ENCODE data around the gene PGBD1.

Gene PGBD1

DNA sequence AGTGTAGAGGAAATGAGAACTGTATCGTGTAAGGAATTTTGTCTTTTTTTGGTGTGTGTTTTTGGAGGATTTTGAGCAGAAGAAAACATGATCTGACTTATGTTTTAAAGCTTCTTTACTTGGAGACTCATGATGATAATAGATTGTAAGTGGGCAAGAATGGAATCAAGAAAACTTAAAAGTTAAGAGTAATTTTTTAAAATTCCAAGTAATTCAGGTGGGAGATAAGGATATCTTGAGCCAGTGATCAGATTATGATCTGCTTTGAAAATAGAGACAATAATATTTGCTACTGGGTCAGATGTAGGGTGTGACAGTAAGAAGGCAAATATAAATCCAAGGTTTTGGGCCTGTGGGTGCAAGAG, 13.7 kb upstream of the PGBD1 start:
- in situ Hi-C loops (cut with MboI; ENCODE audit: low pct_unique_long_range_greater_than_20kb, low sequenced_read_pairs, unreplicated experiment): no loop called here
- DNase-seq (ENCODE audit: low spot score): no peak
- TF ChIP-seq, protein P1, sequence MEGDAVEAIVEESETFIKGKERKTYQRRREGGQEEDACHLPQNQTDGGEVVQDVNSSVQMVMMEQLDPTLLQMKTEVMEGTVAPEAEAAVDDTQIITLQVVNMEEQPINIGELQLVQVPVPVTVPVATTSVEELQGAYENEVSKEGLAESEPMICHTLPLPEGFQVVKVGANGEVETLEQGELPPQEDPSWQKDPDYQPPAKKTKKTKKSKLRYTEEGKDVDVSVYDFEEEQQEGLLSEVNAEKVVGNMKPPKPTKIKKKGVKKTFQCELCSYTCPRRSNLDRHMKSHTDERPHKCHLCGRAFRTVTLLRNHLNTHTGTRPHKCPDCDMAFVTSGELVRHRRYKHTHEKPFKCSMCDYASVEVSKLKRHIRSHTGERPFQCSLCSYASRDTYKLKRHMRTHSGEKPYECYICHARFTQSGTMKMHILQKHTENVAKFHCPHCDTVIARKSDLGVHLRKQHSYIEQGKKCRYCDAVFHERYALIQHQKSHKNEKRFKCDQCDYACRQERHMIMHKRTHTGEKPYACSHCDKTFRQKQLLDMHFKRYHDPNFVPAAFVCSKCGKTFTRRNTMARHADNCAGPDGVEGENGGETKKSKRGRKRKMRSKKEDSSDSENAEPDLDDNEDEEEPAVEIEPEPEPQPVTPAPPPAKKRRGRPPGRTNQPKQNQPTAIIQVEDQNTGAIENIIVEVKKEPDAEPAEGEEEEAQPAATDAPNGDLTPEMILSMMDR (IDR thresholded peaks at IDR 0.05; ENCODE audit: extremely low read depth, insufficient read depth, missing control alignments): no peak

DNA sequence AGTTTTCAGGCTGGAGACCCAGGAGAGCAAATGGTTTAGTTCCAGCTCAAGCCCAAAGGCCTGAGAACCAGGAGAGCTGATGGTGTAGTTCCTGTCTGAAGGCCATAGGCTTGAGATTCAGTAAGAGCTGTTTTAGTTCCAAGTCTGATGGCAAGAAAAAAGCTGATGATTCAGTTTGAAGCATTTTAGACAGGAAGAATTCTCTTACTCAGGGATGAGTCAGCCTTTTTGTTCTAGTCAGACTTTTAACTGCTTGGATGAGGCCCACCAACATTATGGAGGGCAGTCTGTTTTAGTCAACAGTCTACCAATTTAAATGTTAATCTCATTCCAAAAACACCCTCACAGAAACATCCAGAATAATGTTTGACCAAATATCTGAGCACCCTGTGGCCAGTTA, 11.9 kb upstream of the PGBD1 start:
- DNase-seq (ENCODE audit: low spot score): no peak
- TF ChIP-seq, protein P1 (IDR thresholded peaks at IDR 0.05; ENCODE audit: extremely low read depth, insufficient read depth, missing control alignments): no peak
- in situ Hi-C loops (cut with MboI; ENCODE audit: low pct_unique_long_range_greater_than_20kb, low sequenced_read_pairs, unreplicated experiment): no loop called here

DNA sequence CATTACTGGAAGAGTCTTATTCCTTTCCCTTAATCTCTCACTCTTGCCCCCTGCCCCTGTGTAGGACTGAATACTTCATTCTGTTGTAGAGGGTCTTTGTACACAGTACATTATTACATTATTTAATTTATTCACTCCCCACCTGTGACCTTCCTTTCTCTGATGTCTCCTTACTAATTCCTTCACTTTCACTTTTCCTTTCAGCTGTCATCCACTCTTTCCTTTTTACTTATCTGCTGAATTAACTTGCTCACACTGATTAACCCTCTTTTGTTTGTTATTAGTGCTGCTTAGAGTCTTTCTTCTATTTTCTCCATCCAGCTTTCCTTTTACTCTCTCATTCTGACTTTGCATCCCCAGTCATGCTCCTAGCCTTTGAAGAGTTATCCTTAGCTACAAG, 6.5 kb upstream of the PGBD1 start:
- in situ Hi-C loops (cut with MboI; ENCODE audit: low pct_unique_long_range_greater_than_20kb, low sequenced_read_pairs, unreplicated experiment): no loop called here

DNA sequence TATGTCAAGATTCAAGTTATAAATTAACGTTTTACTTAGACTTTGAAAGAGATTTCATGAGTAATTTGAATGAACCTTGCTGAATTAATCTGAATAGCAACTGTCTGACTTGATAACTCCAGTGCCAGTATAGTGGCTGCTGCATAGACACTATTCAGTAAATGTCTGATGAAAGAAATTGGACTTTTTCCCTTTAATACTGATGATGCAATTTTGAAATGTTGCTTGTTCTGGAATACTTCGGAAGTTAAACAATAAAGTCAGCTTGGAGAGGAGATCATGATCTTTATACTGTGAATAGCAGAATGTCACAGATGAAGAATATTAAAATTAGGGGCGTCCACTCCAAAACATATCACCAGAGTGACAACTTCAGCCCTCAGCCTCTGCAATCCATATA, 3.6 kb upstream of the PGBD1 start:
- TF ChIP-seq, protein P1 (IDR thresholded peaks at IDR 0.05; ENCODE audit: extremely low read depth, insufficient read depth, missing control alignments): no peak
- no peak for DNase-seq (ENCODE audit: low spot score)
- in situ Hi-C loops (cut with MboI; ENCODE audit: low pct_unique_long_range_greater_than_20kb, low sequenced_read_pairs, unreplicated experiment): no loop called here

More for the DNA sequence above, 6.5 kb upstream of the PGBD1 start:
- no peak for DNase-seq (ENCODE audit: low spot score)
- TF ChIP-seq, protein P1 (IDR thresholded peaks at IDR 0.05; ENCODE audit: extremely low read depth, insufficient read depth, missing control alignments): no peak

DNA sequence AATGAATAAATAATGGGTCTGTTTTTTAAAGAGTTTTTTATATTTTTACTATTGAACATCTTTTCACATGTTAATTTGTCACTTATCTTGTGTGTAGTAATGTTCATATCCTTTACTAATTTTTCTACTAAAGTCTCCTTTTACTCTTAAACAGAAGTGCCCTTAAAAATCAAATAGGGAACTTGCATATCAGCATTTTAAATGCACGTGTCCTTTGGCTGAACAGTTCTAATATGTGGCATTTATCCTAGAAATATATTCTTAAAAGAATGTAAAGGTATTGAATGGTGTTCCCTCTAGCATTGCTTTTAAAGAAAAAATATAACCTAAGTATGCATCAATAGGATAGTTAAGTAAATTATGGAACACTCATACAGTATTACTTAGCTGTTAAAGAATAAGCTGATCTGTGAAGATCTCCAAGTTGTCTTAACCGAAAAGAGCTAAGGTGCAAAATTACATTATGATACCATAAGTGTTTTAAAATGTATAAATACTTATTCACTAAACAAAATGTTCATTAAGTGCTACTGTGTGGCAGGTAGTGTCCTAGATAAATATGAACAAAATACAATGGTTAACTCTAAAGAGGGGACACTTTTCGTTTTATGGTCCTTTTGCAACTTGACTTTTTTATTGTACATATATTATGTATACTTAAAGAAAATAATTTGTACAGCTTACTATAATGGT, 631 bp upstream of the PGBD1 start:
- no peak for DNase-seq (ENCODE audit: low spot score)
- TF ChIP-seq, protein P1 (IDR thresholded peaks at IDR 0.05; ENCODE audit: extremely low read depth, insufficient read depth, missing control alignments): no peak
- in situ Hi-C loops (cut with MboI; ENCODE audit: low pct_unique_long_range_greater_than_20kb, low sequenced_read_pairs, unreplicated experiment): no loop called here

DNA sequence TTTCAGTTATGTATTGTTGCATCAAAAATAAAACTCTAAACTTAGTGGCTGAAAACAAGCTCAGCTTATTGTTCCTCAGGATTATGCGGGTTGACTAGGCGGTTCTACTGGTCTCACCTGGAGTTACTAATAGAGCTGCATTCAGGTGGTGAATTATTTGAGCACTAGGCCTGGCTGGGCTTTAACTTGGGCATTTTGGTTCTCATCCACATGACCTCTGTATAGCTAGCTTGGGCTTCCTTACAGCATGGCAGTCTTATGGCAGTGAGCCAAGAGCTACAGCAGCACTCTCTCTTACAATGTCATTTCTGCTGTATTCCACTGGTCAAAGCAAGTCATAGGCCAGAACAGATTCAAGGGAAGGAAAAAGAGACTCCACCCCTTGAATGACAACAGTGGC, 1.6 kb downstream of the PGBD1 start:
- TF ChIP-seq, protein P1 (IDR thresholded peaks at IDR 0.05; ENCODE audit: extremely low read depth, insufficient read depth, missing control alignments): no peak
- DNase-seq (ENCODE audit: low spot score): no peak
- in situ Hi-C loops (cut with MboI; ENCODE audit: low pct_unique_long_range_greater_than_20kb, low sequenced_read_pairs, unreplicated experiment): no loop called here

Measured in GM13977 (cell line).